KOPT-K1 (cell line): Measurements from ENCODE around the gene ACADVL.
"Not testable (repeated sequence)": the region's sequence is repeated elsewhere in the genome, so short reads cannot be mapped to it uniquely, and the experiment has no call there.

Experiments
- H3K27ac ChIP-seq: fragments of 200-600 bp; sonication (generic); 2 replicates; pipeline ENCODE4 v1.5.1; 2016; ENCODE audit warnings: antibody characterized with exemption, mild to moderate bottlenecking, low read depth, low read length; ENCODE audit not compliant: poor library complexity, severe bottlenecking
- H3K36me3 ChIP-seq: fragments of 200-600 bp; sonication (generic); 2 replicates; pipeline ENCODE4 v1.5.1; 2017; ENCODE audit warnings: antibody characterized with exemption, mild to moderate bottlenecking, low read length, moderate library complexity; ENCODE audit not compliant: insufficient read depth
- H3K9me3 ChIP-seq: fragments of 200-600 bp; sonication (generic); 2 replicates; pipeline ENCODE4 v1.5.1; 2017; ENCODE audit warnings: antibody characterized with exemption, low read length, mild to moderate bottlenecking; ENCODE audit not compliant: insufficient read depth, poor library complexity, severe bottlenecking

ACADVL gene

DNA sequence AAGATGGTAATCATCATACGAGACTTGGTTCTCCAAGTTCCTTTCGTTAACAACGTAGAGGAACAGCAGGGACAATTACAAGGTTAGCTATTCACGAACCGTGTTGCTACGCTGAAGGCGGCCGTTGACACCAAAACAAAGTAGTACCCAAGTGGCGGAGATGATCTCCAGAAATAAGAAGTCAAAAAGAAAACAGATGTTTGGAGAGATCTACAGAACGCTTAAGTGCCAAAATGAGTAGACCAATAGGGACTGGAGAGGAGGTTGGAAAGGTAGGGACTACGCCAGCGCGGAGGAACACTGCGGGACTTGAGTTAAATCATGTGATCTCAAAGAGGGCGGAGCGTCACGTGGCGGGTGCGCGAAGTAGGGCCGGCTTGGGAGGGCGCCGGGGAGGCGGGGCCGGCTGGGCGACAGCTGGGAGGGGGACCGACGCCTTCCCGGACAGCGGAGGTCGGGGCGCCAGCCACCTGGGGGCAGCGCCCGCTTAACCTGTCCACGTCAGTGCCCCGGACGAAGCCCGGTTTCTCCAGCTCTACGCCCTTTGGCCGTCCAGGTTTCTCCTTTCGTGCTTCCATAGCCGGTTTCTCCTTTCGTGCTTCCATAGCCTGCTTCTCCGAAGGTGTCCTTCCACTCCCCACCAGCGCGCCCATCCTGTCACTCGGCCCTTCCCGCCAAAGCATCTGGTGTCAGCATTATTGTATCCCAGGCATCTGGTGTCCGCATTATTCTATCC, 23.1 kb downstream of the ACADVL start:
- no peaks in the 10 kb centered on the region for H3K9me3 ChIP-seq
- H3K27ac ChIP-seq: peak overlapping the region; percentile 80
- H3K36me3 ChIP-seq: peaks cover 54% of the 10 kb centered on the region

DNA sequence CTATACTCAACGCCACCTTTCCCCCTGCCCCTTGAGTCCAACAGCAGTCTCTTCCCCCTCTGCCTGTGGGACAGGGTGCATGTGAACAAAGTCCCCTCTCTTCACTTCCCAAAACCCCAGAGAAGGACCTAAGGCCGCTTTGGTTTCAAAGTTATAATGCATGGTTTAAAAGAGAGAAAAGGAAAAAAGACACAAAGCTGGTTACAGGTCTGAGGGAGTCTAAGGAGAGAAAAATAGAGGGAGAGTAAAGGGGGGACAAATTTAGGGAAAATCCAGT, 23.7 kb downstream of the ACADVL start:
- peaks cover 54% of the 10 kb centered on the region for H3K36me3 ChIP-seq
- peak overlapping the region; percentile 80 for H3K27ac ChIP-seq

DNA sequence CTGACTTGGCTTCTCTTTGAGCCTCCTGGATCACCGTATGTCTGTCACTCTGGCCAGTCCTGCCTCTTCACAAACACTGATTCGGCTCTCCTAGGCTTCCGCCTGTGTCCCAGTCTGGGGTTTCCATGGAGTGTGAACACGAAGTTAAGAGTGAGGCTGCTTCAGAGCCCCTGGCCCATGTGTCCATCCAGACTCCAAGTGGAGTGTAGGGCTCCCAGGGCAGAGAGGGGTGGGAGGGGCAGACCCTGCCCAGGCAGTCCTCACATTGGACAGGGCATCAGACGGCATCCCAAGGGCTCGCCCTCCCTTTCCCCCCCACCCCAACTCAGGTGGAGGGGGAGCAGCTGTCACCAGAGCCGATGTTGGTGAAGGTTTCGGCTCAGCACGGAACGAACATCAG, 24.1 kb downstream of the ACADVL start:
- not testable (repeated sequence) for H3K9me3 ChIP-seq, H3K27ac ChIP-seq
- H3K36me3 ChIP-seq: peaks cover 57% of the 10 kb centered on the region

More for the DNA sequence above, 23.7 kb downstream of the ACADVL start:
- H3K9me3 ChIP-seq: no peaks in the 10 kb centered on the region

DNA sequence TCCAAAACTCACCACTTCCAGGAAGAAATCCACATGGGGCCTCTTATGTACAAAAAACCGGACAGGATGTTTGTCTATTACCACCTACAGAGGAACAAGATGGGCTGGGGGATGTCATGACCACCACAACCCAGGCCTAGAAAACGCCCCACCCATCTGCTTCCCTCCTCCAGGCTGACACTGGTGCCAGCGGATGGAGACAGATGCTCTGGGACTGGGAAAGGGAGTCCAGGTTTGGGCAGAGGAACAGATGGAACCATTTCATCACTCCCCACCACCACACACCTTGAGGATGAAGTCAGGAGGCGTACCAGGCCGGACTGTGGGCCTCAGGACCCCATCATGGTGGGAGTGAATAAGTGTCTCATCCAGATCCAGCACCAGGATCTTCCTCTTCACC, 27.0 kb downstream of the ACADVL start:
- Histone ChIP-seq H3K36me3 (peaks cover 50% of the 10 kb centered on the region), H3K27ac (no peak overlapping the region), H3K9me3 (no peaks in the 10 kb centered on the region)

DNA sequence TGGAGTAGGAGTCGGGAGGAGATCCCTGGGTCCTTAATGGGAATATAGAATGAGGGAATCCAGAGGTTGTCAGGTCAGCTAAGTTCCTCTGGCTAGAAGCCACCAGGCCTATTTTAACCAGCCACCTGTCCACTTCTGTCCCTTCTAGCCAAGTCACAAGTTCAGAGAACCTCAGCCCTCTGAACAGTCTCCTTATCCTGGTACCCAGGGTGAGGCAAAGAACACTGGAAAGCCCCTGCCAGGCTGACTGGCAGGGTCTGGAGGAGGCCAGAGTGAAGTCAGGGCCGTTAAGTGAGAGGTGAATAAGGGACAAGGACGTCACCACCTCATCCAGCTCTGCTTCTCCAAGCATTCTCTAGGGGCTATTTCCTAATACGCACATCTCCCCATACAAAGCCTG, 29.1 kb downstream of the ACADVL start:
- Histone ChIP-seq H3K36me3 (peaks cover 43% of the 10 kb centered on the region), H3K9me3 (no peaks in the 10 kb centered on the region), H3K27ac (no peak overlapping the region)

GRCh38 chr17:7249214-7249613, 29.5 kb downstream of the ACADVL start:
- no peaks in the 10 kb centered on the region for H3K9me3 ChIP-seq
- H3K27ac ChIP-seq: no peak overlapping the region
- peaks cover 43% of the 10 kb centered on the region for H3K36me3 ChIP-seq

GRCh38 chr17:7249830-7250229, 30.1 kb downstream of the ACADVL start:
- H3K27ac ChIP-seq: peak overlapping the region; percentile 98
- no peaks in the 10 kb centered on the region for H3K9me3 ChIP-seq
- H3K36me3 ChIP-seq: peaks cover 43% of the 10 kb centered on the region

- Histone ChIP-seq H3K27ac (peak overlapping the region; percentile 98), H3K9me3 (no peaks in the 10 kb centered on the region), H3K36me3 (peaks cover 43% of the 10 kb centered on the region)
Measured at GRCh38 chr17:7250695-7251627, 31.2 kb downstream of the ACADVL start.

- H3K9me3 ChIP-seq: no peaks in the 10 kb centered on the region
- peaks cover 43% of the 10 kb centered on the region for H3K36me3 ChIP-seq
- H3K27ac ChIP-seq: peak within 1 kb of the TSS; percentile 98
Measured at GRCh38 chr17:7251661-7252175, 32.0 kb downstream of the ACADVL start, which contains the start of gene CTDNEP1. TSS of gene CTDNEP1 (minus strand) at chr17:7251734. CDS start at chr17:7251296, 438 bp downstream.

GRCh38 chr17:7252176-7253043, 32.7 kb downstream of the ACADVL start, which contains the start of gene ELP5:
TSS of gene ELP5 (plus strand) at chr17:7252215. CDS start at chr17:7252551, 336 bp downstream.
- Histone ChIP-seq H3K27ac (peak within 1 kb of the TSS; percentile 98), H3K9me3 (no peaks in the 10 kb centered on the region), H3K36me3 (peaks cover 43% of the 10 kb centered on the region)

DNA sequence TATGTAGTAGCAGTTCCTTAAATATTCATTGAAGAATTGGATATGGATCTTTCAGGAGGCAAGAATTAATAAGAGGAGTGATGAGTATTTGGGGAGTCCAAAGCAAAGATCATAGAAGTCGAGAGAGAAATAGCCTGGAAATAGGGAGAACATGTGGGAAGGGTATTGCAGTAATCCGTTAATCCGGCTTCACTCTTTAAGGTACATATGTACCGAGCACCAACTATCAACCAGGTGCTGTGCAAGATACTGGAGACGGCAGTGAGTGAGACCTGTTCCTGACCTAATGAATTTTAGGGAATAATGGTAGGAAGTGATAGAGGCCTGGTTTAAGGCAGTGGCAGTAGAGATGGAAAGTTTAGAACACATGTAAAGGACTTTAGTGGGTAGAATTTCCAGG, 33.3 kb downstream of the ACADVL start:
- H3K36me3 ChIP-seq: peaks cover 49% of the 10 kb centered on the region
- no peaks in the 10 kb centered on the region for H3K9me3 ChIP-seq
- H3K27ac ChIP-seq: peak overlapping the region; percentile 98

GRCh38 chr17:7254511-7254910, 34.8 kb downstream of the ACADVL start:
- H3K36me3 ChIP-seq: peaks cover 57% of the 10 kb centered on the region

DNA sequence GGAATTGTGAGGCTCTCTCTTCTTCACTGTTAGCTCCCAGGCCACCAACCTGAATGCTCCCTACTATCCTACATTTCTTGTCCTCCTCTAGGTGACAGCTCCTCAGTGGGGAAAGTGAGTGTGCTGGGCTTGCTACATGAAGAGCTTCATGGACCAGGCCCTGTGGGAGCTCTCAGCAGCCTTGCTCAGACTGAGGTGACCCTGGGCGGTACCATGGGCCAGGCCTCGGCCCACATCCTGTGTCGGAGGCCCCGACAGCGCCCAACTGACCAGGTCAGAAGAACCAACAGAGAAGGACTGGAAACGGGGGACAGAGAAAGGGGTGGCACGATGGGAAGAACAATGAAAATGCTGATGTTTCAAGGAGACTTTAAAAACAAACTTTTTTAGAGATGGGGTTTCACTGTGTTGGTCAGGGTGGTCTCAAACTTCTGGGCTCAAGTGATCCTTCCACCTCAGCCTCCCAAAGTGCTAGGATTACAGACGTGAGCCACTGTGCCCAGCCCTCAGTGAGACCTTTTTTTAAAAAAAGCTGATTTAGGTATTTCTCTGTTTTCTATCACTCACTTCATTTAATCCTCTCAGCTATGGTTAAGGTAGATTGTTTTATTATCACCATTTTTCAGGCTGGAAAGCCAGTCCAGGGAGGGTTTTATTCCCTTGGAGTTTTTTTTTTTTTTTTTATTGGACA, 37.2 kb downstream of the ACADVL start:
- peaks cover 69% of the 10 kb centered on the region for H3K36me3 ChIP-seq
- H3K27ac ChIP-seq: no peak overlapping the region
- H3K9me3 ChIP-seq: no peaks in the 10 kb centered on the region

More at GRCh38 chr17:7254511-7254910, 34.8 kb downstream of the ACADVL start:
- Histone ChIP-seq H3K9me3 (no peaks in the 10 kb centered on the region), H3K27ac (no peak overlapping the region)
